GM12891 (cell line): ENCODE results near the gene FBLN2.

Experiments
- DNase-seq: peaks from one replicate; pipeline ENCODE4 v3.0.0; 2011; ENCODE audit warnings: low spot score; ENCODE audit not compliant: insufficient read length
- FAIRE-seq: peaks from 2 replicates; lab custom pipeline; 2011; peaks lifted over from hg19 to GRCh38; lab: Jason Lieb, UNC
- PAX5 ChIP-seq: IDR thresholded peaks from 2 replicates; pipeline ENCODE4 v1.6.1; 2011; ENCODE audit warnings: low read length, moderate library complexity, mild to moderate bottlenecking; ENCODE audit not compliant: insufficient read depth, severe bottlenecking
- POLR2A ChIP-seq: IDR thresholded peaks from 2 replicates; pipeline ENCODE4 v1.6.1; 2011; ENCODE audit warnings: low read depth, low read length, control low read depth
- POLR2AphosphoS5 ChIP-seq: IDR thresholded peaks from 2 replicates; pipeline ENCODE4 v1.6.1; 2011; ENCODE audit warnings: low read depth, low read length, control low read depth
- POU2F2 ChIP-seq: IDR thresholded peaks from 2 replicates; pipeline ENCODE4 v1.6.1; 2011; ENCODE audit warnings: low read depth, mild to moderate bottlenecking, control low read depth, low read length, moderate library complexity
- SPI1 ChIP-seq: IDR thresholded peaks from 2 replicates; pipeline ENCODE4 v1.6.1; 2011; ENCODE audit warnings: low read depth, low read length, control low read depth
- TAF1 ChIP-seq: IDR thresholded peaks from 2 replicates; pipeline ENCODE4 v1.6.1; 2011; ENCODE audit warnings: low read depth, low read length, control low read depth

The FBLN2 gene

GRCh38 chr3:13653631-13654279 lies 104.8 kb downstream of the FBLN2 start:
- DNase-seq, result no peak
- no peak for FAIRE-seq
- TF ChIP-seq TAF1 (no peak), SPI1 (no peak)

GRCh38 chr3:13654330-13655060 lies 105.6 kb downstream of the FBLN2 start:
- TF ChIP-seq TAF1 (no peak), POLR2AphosphoS5 (no peak), PAX5 (no peak), POU2F2 (no peak), POLR2A (no peak), SPI1 (no peak)
- no peak for FAIRE-seq
- no peak for DNase-seq

GRCh38 chr3:13655061-13655913 lies 106.4 kb downstream of the FBLN2 start:
- FAIRE-seq, result no peak
- TF ChIP-seq SPI1 (no peak), TAF1 (no peak), POLR2AphosphoS5 (no peak), POLR2A (no peak)
- peak; percentile 49 for DNase-seq

GRCh38 chr3:13656584-13657301 lies 107.8 kb downstream of the FBLN2 start:
- TF ChIP-seq PAX5, result no peak
- TF ChIP-seq TAF1, result no peak
- no peak for TF ChIP-seq SPI1
- TF ChIP-seq POLR2A, result no peak
- TF ChIP-seq POLR2AphosphoS5, result no peak
- no peak for TF ChIP-seq POU2F2
- no peak for FAIRE-seq
- DNase-seq, result no peak

GRCh38 chr3:13657660-13658435 lies 108.9 kb downstream of the FBLN2 start:
- DNase-seq, result peak; percentile 92
- TF ChIP-seq TAF1 (no peak), POLR2A (no peak), SPI1 (no peak), POU2F2 (no peak), POLR2AphosphoS5 (no peak)
- peak; percentile 81 for FAIRE-seq

- FAIRE-seq, result no peak
- no peak for TF ChIP-seq PAX5
- no peak for TF ChIP-seq POLR2A
- no peak for TF ChIP-seq POLR2AphosphoS5
- no peak for TF ChIP-seq TAF1
- TF ChIP-seq POU2F2, result no peak
- no peak for TF ChIP-seq SPI1
- no peak for DNase-seq
Measured at GRCh38 chr3:13658681-13659080, 109.8 kb downstream of the FBLN2 start.

- no peak for DNase-seq
- FAIRE-seq, result no peak
- TF ChIP-seq PAX5, result no peak
- TF ChIP-seq SPI1, result no peak
- TF ChIP-seq POLR2AphosphoS5, result no peak
- TF ChIP-seq TAF1, result no peak
- no peak for TF ChIP-seq POLR2A
Measured at GRCh38 chr3:13659221-13659969, 110.5 kb downstream of the FBLN2 start.

GRCh38 chr3:13660042-13660874 lies 111.3 kb downstream of the FBLN2 start:
- TF ChIP-seq PAX5 (no peak), POU2F2 (no peak), POLR2AphosphoS5 (no peak), SPI1 (no peak), POLR2A (no peak), TAF1 (no peak)
- DNase-seq (no peak), FAIRE-seq (no peak)
